Choroid plexus epithelial cell (primary cell): ENCODE results near the gene RRN3.
A peak's percentile ranks its signal among the peaks of the same experiment; 100 is the strongest.
"Not testable (repeated sequence)": the region's sequence is repeated elsewhere in the genome, so short reads cannot be mapped to it uniquely, and the experiment has no call there.

Experiments used
- DNase-seq: peaks from one replicate; pipeline ENCODE4 v3.0.0-alpha.2; 2010; ENCODE audit warnings: low read depth
- H3K4me3 ChIP-seq: 2 replicates; pipeline ENCODE4 v1.5.1; 2011; ENCODE audit warnings: low read depth, mild to moderate bottlenecking, control low read depth, low read length, moderate library complexity
- CTCF ChIP-seq: conservative IDR thresholded peaks from 2 replicates; pipeline ENCODE4 v1.5.1; 2011; ENCODE audit warnings: low read depth, mild to moderate bottlenecking, control low read depth, inconsistent platforms, low read length, moderate library complexity

Gene RRN3

GRCh38 chr16:15046692-15047376, 47.2 kb downstream of the RRN3 start:
- TF ChIP-seq CTCF = no peak
- no peak for DNase-seq
- H3K4me3 ChIP-seq = no peak overlapping the region

- not testable (repeated sequence) for H3K4me3 ChIP-seq, DNase-seq
Observed at GRCh38 chr16:15045270-15045669, 48.8 kb downstream of the RRN3 start.

GRCh38 chr16:15044286-15044685, 49.8 kb downstream of the RRN3 start:
- no peak overlapping the region for H3K4me3 ChIP-seq
- TF ChIP-seq CTCF = no peak
- DNase-seq = no peak

- no peak for DNase-seq
- no peak for TF ChIP-seq CTCF
Observed at GRCh38 chr16:15043344-15043743, 50.7 kb downstream of the RRN3 start.

GRCh38 chr16:15041271-15042004, 52.6 kb downstream of the RRN3 start:
- peak; percentile 41 for DNase-seq
- no peak overlapping the region for H3K4me3 ChIP-seq
- TF ChIP-seq CTCF = no peak

More at GRCh38 chr16:15043344-15043743, 50.7 kb downstream of the RRN3 start:
- H3K4me3 ChIP-seq = no peak overlapping the region

GRCh38 chr16:15038689-15039088, 55.4 kb downstream of the RRN3 start:
- TF ChIP-seq CTCF = no peak
- no peak overlapping the region for H3K4me3 ChIP-seq
- DNase-seq = no peak

- no peak for TF ChIP-seq CTCF
- H3K4me3 ChIP-seq = no peak overlapping the region
- no peak for DNase-seq
Observed at GRCh38 chr16:15037745-15038144, 56.3 kb downstream of the RRN3 start.
